NCI-H1694 (cell line): ENCODE data around the gene MBD4.
"Not testable (repeated sequence)": the region's sequence is repeated elsewhere in the genome, so short reads cannot be mapped to it uniquely, and the experiment has no call there.

Experiments
- DNase-seq: peaks from one replicate; lab custom pipeline; 2025; lab: John Stamatoyannopoulos, UW

Gene MBD4

GRCh38 chr3:129439817-129440617, at the start of gene MBD4, which contains the start of gene IFT122:
Gene MBD4, minus strand, starts transcription at chr3:129439948. Its CDS starts 115 bp downstream, at chr3:129439833.
Gene IFT122, plus strand, starts transcription at chr3:129440224. Its CDS starts 107 bp downstream, at chr3:129440331.
- peak; percentile 98 for DNase-seq

DNA sequence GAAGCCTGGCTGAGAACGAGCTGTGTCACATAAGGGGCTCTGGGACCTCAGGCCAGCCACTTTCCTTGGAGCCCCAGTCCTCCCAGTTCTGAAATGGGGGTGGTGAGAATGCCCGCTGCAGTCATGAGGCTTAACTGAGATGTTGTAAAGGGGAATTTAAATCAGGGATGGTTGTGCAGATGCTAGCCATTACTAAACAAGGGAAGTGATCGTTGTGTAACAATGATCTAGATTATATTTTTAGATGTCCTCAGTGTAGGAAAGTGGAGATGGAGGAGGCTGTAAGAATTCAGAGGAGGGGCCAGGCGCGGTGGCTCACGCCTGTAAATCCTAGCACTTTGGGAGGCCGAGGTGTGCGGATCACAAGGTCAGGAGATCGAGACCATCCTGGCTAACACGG, 49.5 kb upstream of the MBD4 start:
- DNase-seq: not testable (repeated sequence)

GRCh38 chr3:129487868-129488335, 48.2 kb upstream of the MBD4 start:
- not testable (repeated sequence) for DNase-seq

- no peak for DNase-seq
These were observed 47.6 kb upstream of the MBD4 start for GRCh38 chr3:129487183-129487867.

- DNase-seq: no peak
These were observed 46.9 kb upstream of the MBD4 start for GRCh38 chr3:129486664-129487035.

- DNase-seq: no peak
These were observed 46.2 kb upstream of the MBD4 start for GRCh38 chr3:129485721-129486663.

DNA sequence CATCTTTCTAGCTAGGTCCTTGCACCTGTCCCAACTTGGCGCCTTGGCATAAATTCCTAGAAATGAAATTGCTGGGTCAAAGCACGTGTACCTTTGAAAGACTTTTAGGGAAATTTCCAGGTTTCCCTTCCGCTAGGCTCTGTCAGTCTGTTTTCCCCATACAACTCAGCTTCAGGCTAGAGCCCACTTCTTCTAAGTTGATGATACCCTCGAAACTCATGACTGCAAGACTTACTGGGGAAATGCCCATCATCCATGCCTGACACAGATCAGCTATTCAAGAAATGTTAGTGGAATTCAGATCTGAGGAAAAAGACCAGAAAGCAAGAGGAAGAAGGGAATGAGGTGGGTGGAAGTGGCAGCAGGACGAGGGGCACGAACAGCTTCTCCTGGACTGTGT, 45.4 kb upstream of the MBD4 start:
- not testable (repeated sequence) for DNase-seq

- DNase-seq: no peak
These were observed 44.1 kb upstream of the MBD4 start for GRCh38 chr3:129483870-129484269.

DNA sequence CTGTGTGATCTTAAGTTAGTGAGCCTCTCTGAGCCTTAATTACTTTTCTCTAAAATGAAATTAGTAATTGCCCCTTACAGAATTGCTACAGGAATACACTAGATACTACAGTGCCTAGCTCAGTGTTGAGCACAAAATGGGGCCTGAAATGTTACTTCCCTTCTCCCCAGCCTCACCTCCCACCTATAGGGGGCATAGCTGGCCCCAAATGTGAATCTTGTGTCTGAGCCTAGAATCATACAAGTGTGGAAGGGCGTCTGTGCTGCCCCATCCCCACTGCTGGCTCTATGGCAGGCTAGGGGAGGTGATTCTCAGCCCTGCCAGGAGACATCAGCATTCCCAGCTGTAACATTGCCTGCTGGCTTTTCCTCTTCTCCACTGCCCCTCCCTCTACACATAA, 43.0 kb upstream of the MBD4 start:
- peak; percentile 31 for DNase-seq

DNA sequence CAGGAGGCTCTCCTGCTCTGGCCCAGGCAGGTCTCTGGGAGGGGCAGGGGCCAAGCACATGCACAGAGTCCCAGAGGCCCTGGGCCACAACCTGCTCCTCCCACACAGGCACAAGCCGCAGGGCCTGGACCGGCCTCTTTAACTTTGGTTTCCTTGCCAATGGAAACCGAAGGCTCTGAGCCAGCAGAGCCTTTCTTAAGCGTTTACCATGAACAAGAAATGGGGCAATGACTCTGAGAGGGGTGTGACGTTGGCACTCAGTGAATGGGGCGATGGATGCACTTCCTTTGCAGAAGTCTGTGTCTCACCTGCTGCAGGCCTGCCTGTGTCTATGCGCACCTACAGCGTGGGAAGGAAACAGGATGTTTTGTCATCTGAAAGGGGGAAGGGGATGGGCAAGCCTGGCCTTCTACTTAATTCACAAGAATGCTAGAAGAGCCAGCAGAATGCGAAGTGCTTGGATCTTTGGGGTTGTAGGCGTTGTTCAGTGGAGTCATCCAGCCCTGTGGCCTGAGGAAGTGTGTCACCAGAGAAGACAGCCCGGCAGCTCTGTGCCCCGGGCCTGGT, 42.1 kb upstream of the MBD4 start:
- DNase-seq: no peak

GRCh38 chr3:129481225-129481765, 41.5 kb upstream of the MBD4 start:
- peak; percentile 47 for DNase-seq

- DNase-seq: no peak
These were observed 36.8 kb upstream of the MBD4 start for GRCh38 chr3:129476586-129476985.

GRCh38 chr3:129475863-129476262, 36.1 kb upstream of the MBD4 start:
- no peak for DNase-seq

- no peak for DNase-seq
These were observed 35.4 kb upstream of the MBD4 start for GRCh38 chr3:129474984-129475804.

GRCh38 chr3:129473769-129474152, 34.0 kb upstream of the MBD4 start:
- DNase-seq: no peak

- no peak for DNase-seq
These were observed 33.5 kb upstream of the MBD4 start for GRCh38 chr3:129473067-129473768.

DNA sequence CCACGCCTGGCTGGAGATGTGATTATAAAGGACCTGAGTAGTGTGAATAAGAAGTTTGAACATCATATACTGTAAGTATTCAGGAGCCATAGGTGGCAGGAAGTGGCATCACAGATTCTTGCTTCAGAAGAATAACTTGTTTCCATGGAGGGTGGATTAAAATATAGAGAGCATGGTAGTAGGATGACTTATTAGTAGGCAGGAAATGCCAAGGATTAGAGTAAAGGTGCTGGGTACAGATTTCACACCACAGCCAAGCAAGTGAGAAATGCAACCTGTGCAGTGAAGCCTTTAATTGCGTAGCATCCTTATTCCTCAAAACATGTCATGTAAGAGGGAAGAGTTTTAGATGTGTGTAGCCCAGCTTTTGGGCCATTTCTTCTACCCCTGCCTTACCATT, 31.1 kb upstream of the MBD4 start:
- no peak for DNase-seq

DNA sequence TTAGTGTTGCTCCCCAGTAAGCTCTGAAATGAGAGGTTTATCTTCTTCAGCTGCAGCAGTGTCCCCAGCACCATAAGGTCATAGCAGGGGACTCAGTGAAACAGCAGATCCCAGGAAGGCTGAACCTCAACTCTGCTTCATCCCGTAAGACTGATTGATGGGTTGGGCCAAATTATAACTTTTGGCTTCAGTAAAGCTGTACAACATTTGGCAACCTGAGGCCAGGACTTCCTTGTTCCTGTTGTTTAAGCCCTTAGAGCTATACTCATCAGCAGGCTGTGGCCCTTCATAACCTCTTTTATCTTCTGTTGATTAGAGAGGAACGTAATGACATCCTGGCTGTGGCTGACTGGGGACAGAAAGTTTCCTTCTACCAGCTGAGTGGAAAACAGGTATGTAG, 29.3 kb upstream of the MBD4 start:
- no peak for DNase-seq

- DNase-seq: no peak
These were observed 28.2 kb upstream of the MBD4 start for GRCh38 chr3:129467932-129468331.

DNA sequence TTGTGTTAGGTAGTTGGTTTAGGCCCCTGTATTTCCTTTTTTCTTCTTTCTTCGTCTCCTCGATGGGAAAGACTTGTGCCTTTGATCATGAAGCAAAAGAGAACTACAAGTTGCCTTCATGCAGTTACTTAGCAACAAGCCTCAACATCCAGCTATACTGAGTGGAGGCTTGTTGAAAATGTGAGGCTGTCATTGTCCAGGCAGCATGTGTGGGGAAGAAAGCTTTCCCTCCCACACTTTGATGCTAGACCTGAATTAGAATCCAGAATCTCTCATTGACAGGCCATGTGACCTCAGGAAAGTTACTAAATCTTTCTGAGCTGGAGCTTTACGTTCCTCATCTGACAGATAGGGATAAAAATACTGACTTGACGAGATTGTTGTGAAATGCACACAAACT, 24.0 kb upstream of the MBD4 start:
- DNase-seq: no peak
